Lower leg skin (tissue), 3 donors: ENCODE measurements around the gene LENEP.

Source experiments
- CTCF ChIP-seq, 3 donors: fragments of 450-650 bp; IDR thresholded peaks; one replicate each; pipeline ENCODE4 v1.5.1; 2016; ENCODE audit warnings: antibody characterized with exemption in 3 of 3, mild to moderate bottlenecking in 3 of 3, moderate library complexity in 2 of 3
- POLR2A ChIP-seq, 2 donors: fragments of 450-650 bp; IDR thresholded peaks; one replicate each; pipeline ENCODE4 v1.6.1; 2016 to 2017; ENCODE audit warnings: antibody characterized with exemption in 2 of 2, mild to moderate bottlenecking in 1 of 2, moderate library complexity in 1 of 2

DNA sequence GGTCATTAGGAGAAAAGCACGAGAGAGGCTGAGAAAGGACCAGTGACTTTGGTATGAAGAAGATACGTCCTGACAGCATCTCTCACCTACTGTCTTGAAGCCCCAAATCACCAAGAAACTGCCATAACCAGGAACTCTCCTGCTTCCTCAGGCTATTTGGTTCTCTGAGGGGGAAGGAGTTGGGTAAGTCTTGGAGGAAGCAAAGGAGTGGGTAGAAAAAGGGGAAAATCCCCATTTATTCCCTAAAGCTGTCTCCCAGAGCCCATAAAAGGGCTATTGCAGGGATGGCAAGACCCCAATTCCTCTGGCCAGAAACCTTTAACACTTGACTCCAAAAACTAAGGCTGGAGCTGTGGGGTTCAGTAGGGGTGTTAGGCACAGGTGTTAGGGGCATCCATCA, 35.4 kb upstream of the LENEP start:
- TF ChIP-seq CTCF (IDR thresholded peaks at IDR 0.05) (no peak), POLR2A (IDR thresholded peaks at IDR 0.05) (no peak)
